KOPT-K1 (cell line): ENCODE data around the gene POLR2J.
"Not testable (repeated sequence)": the region's sequence is repeated elsewhere in the genome, so short reads cannot be mapped to it uniquely, and the experiment has no call there.

ENCODE experiments used
- H3K27ac ChIP-seq: fragments of 200-600 bp; sonication (generic); 2 replicates; pipeline ENCODE4 v1.5.1; 2016; ENCODE audit warnings: antibody characterized with exemption, mild to moderate bottlenecking, low read depth, low read length; ENCODE audit not compliant: poor library complexity, severe bottlenecking
- H3K36me3 ChIP-seq: fragments of 200-600 bp; sonication (generic); 2 replicates; pipeline ENCODE4 v1.5.1; 2017; ENCODE audit warnings: antibody characterized with exemption, mild to moderate bottlenecking, low read length, moderate library complexity; ENCODE audit not compliant: insufficient read depth
- H3K9me3 ChIP-seq: fragments of 200-600 bp; sonication (generic); 2 replicates; pipeline ENCODE4 v1.5.1; 2017; ENCODE audit warnings: antibody characterized with exemption, low read length, mild to moderate bottlenecking; ENCODE audit not compliant: insufficient read depth, poor library complexity, severe bottlenecking

POLR2J gene

DNA sequence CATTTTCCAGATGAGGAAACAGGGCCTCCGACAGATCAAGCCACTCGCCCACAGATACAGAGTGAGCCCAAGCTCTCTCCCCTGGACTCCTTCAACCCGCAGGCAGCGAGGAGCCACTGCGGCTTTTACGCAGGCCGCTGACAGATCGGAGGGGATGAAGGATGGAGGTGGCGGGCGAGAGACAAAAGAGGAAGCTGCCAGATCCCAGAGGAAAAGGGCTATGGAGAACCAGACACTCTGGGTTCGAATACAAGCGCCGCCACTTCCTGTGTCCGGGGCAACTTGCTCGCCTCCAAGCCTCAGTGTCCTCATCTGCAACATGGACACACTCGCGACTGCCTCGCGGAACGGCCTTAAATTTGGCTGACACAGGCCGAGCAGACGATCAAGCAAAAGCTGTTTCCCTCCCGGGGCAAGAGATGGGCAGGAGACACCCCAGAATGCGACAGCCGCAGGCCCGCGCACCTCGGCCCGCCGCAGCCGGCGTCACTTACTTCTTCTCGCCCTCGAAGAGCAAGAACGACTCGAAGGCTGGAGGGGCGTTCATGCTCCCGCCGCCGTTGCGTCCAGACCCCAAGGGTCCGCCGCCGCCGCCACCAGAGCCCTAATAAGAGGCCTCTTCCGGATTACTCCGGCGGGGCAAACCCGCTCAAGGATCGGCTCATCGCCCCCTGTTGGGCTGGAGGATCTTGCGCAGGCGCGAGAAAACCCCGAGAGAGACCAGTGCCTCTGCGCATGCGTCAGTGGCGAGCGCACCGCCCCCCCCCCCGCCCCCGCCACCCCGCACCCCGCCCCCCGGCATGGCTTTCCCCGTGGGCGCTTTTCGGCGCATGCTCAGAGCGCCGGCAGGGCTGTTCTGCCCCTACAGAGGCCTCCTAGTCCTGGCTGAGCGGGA is at the start of gene POLR2J:
Gene POLR2J (minus strand): TSS at position 609 of the 895 bp plus-strand sequence. CDS start 62 bp downstream, at position 547.
- H3K27ac ChIP-seq: peak within 1 kb of the TSS; percentile 25
- H3K36me3 ChIP-seq, H3K9me3 ChIP-seq: not testable (repeated sequence)

DNA sequence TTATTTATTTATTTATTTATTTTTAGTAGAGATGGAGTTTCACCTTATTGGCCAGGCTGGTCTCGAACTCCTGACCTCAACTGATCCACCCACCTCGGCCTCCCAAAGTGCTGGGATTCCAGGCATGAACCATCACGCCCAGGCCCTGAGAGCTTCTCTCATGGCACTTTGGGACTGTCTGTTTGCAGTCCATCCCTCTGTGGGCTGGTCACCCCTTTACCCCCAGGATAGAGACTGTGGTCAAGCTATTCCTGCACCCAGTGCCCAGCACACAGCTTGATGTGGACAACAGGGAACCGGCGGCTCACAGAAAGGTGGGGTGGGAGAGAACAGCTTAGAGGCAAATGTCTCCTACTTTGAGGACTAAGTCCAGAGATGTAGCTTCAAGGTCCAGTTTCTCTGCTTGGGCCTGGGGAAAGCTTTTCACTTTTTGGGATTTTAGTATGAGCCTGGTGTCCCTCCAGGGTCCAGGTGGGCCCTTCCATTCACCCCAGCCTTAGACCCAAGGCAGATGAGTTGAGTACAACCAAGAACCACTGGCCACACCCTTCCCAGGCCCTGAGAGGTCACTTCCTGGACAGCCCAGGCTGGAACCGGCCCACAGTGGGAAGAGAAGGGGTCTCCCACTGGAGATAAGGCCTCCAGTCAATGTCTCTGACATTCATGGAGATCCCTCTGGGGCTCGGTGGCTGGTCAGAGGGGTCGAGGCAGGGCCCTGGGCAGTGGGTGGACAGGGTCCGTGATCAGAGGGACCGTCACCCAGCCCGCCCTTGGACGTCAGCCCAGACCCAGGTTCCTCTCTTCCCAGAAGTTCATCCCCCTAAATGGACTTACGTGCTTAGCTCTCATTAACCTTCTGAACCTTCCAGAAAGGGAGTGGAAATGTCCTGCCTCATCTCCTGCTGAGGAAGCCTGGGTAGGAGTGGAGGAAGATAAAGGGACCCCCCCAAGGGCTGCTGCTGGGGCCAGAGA is 49.4 kb upstream of the POLR2J start:
- not testable (repeated sequence) for H3K9me3 ChIP-seq, H3K36me3 ChIP-seq, H3K27ac ChIP-seq

DNA sequence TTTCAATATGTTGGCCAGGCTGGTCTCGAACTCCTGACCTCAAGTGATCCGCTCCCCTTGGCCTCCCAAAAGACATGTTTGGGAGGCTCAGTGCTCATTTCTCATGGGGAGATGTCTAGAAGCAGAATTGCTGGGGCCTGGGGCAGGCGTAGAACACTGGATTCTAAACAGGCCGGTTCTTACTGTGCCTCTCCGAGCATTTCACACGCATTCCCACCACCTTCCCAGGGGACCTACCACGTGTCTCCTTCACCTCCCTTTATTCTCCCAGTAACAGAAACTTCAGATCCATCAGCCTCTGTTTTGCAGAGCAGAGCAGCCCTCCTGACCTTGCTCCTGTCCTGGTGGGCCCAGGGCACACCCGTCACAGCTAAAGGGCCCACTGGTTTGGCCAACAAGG is 48.5 kb upstream of the POLR2J start:
- not testable (repeated sequence) for H3K9me3 ChIP-seq, H3K27ac ChIP-seq, H3K36me3 ChIP-seq

DNA sequence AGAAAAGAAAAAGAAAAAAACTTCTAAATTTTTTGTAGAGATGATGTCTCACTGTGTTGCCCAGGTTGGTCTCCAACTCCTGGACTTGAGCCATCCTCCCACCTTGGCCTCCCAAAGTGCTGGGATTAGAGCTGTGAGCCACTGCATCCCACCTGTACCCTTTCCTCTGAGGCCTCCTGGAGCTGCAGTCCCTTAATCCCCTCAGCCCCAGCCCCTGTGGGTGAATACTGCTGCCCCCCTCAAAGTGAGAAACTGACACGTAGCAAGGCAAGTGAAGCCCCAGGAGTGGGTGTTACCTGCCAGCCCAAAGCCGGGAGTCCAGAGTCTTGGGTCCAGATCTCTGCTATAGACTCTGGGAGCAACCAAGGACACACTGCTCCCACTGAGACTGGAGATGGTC is 46.1 kb upstream of the POLR2J start:
- H3K9me3 ChIP-seq, H3K27ac ChIP-seq, H3K36me3 ChIP-seq: not testable (repeated sequence)

DNA sequence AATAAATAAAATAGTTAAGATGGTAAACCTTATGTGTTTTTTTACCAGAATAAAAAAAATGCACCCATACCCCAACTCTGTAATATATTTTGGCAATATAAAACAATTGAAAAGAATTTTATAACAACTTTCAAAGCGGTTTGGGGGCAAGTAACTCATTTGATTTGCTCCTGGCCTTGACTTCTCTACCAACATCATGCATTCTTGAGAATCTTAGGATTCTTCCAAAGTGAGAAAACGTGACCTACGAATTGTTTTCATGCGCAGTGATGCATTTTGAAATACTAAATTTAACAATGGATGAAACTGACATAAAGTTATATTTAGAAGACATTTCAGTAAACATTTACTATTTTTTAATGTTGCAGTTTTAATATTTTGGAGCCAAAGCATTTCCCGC is 42.1 kb upstream of the POLR2J start:
- H3K36me3 ChIP-seq, H3K9me3 ChIP-seq, H3K27ac ChIP-seq: not testable (repeated sequence)

DNA sequence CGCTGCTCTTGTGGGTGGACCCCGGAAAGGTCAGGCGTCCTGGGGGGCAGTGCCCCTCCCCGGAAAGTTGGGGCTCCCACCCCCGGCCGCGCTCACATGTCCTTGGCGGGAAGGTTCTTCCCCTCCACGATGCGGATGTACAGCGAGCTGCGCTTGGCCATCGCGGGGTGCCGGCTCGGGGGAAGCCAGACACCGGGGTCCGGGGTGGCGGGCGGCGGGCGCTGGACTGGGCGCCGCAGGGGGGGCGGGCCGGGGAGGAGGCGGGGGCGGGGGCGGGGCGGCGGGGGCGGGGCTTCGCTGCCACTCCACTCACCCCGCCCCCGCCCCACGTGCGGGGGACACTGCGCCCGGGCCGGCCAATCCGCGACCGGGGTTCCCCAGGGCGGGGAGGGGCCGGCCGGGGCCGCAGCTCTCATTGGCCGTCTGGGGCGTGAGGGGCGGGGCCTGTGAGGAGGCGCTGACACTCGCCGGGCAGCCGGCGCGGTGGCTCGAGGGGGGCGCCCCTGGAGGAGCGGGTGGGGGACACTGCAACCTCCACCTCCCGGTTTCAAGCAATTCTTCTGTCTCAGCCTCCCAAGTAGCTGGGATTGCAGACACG is 38.9 kb upstream of the POLR2J start, which contains the start of gene RASA4B:
Gene RASA4B (minus strand): TSS at position 228 of the 598 bp plus-strand sequence. CDS start 67 bp downstream, at position 161.
- H3K36me3 ChIP-seq, H3K27ac ChIP-seq, H3K9me3 ChIP-seq: not testable (repeated sequence)

DNA sequence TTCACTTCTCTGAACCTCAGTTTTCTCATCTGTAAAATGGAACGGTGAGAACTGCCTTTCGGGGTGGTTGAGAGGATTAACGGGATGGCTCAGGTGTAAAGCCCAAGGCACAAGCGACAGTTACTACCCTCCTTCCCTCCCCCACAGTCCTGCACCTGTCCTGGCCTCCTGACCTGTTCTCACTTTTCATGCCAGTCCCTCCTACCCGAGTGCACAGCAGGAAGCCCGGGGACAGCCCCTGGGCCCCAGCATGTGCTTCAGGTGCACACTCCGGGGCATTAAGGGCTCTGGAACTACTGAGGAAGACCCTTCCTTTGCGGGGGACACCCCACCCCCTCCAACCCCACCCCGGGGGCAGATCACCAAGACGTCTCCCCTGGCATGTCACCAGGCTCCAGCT is 38.2 kb upstream of the POLR2J start:
- H3K27ac ChIP-seq, H3K9me3 ChIP-seq, H3K36me3 ChIP-seq: not testable (repeated sequence)

DNA sequence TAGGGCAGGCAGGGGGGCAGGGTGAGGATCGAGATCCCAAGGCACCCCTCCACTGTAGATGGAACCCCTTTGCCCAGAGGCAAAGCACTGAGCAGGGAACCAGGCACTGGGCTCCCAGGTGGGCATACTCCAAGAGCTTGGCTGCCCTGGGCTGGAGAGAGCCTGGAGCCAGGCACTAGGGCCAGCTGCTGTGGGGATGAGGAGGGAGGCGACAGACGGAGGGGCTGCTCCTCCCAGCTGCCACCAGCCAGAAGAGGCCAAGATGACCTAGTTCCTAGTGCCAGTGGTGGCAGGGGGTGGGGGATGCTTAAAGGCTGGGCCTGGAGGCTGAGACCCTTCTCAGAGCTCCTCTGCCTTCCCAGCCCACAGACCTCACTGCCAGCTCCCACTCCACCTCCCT is 37.2 kb upstream of the POLR2J start:
- H3K9me3 ChIP-seq, H3K27ac ChIP-seq, H3K36me3 ChIP-seq: not testable (repeated sequence)

DNA sequence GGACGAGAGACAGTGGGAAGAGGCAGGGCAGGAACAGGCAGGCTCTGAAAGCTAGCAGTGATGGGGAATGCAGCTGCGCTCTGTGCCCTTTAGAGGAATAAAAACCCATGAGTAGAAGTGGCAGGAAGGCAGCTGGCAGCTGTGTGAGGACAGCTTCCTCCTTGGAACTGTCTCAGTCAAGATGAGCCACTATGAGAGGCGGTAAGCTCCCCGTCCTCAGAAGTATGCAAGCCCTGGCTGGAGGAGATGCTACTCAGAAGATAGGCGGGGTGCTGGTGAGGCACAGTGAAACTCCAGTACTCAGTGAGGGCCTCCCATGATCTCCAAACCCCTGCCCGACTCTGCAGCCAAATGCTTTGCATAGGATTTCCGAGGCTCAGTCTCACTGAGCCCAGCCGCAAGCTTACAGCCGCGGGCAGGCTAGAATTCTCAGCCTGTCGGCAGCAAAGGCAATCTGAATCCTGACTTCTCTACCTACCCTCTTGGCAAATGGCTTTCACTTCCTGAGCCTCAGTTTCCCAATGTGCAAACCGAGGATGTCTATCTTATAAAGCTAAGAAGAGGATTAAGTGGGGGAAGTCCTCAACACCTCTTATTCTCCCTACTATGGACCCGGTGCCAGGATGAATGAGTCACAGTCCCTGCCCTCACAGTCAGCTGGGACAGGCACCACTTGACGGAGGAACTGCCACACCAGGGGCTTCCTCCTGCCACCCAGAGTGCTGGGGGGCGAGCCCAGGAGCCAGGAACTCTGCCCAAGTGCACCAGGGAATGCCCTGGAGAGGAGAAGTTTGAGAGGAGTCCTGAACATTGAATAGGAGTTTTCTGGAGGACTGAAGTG is 36.4 kb upstream of the POLR2J start:
- not testable (repeated sequence) for H3K27ac ChIP-seq, H3K9me3 ChIP-seq, H3K36me3 ChIP-seq

DNA sequence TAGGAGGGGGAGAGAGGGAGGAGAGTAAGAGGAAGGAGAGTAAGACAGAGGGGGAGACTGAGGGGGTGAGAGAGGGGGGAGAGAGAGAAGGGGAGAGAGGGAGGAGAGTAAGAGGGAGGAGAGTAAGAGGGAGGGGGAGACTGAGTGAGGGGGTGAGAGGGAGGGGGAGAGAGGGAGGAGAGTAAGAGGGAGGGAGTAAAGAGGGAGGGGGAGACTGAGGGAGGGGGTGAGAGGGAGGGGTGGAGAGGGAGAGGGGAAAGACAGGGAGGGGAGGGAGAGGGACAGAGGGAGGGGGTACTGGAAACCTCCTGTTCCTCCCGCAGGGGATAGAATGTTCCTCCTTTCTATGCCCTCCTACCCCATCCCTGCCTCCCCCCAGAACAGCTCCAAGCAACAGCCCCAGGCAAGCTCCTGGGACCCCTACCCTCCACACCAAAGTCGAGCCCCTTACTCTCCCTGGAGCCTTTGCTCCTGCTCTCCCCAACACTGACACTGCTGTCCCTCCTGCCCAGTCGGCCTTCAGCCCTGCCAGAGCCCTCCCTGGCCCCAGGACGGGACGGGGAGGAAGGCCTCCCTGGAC is 34.0 kb upstream of the POLR2J start:
- not testable (repeated sequence) for H3K36me3 ChIP-seq, H3K27ac ChIP-seq, H3K9me3 ChIP-seq

DNA sequence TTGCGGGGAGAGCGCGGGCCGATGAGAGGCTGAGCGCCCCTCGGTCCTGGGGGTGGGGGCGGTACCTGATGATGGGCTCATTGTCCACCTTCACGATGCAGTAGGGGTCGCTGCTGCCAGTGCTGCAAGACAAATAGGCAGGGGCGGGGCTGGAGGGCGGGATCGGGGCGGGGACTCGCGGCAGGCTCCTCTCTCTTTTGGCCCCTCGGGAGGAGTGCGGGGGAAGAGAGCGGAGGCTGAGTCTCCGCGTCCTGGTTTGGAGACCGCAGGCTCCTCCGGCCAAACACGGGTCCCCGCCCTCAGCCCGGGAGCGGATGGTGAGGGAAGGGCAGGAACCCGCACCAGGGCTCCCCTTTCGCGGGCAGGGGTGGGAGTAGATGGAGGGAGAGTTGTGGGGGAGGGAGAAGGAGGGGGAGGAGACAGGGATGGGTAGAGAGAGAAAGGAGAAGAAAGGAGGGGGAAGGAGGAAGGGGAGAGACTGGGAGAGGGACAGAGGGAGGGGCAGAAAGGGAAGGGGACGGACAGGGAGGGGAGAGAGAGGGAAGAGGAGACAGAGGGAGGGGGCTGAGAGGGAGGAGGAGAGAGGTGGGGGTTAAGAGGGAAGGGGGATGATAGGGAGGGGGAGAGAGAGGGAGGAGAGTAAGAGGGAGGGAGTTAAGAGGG is 33.3 kb upstream of the POLR2J start:
- not testable (repeated sequence) for H3K36me3 ChIP-seq, H3K9me3 ChIP-seq, H3K27ac ChIP-seq

DNA sequence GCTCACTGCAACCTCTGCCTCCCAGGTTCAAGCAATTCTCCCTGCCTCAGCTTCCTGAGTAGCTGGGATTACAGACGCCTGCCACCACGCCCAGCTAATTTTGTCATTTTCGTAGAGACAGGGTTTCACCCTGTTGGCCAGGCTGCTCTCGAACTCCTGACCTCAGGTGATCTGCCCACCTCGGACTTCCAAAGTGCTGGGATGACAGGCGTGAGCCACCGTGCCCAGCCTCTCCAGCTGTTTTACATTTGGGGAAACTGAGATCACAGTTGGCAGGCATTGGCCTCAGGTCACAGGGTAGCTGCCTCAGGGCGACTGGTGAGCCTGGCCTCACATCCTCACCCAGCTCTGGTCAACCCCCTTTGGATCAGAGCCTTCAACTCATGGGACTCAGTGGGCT is 31.9 kb upstream of the POLR2J start:
- H3K9me3 ChIP-seq, H3K36me3 ChIP-seq, H3K27ac ChIP-seq: not testable (repeated sequence)

DNA sequence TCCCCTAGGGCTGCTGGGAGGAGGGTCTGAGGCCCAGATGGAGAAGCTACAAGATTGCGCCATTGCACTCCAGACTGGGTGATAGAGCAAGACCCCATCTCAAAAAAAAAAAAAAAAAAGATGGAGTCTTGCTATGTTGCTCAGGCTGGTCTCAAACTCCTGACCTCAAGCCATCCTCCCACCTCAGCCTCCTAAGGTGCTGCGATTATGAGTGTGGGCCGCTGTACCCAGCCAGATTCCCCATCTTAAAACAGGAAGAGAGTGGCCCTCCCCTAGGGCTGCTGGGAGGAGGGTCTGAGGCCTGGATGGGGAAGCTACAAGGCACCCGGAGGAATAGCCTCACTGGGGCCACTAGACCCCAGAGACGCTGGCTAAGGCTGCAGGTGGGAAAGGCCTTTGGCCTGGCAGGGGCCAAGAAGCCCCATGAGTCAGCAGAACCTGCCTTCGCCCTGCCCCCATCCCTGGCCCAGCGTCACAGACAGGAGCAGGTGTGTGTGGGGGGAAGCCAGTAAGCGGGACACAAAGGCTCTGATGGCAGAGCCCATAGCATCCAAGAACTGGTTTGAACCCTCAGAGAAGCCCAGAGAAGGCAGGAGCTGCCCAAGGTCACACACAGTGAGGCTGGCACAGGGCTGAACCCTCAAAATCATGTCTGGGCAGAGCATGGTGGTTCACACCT is 28.8 kb upstream of the POLR2J start:
- H3K27ac ChIP-seq, H3K9me3 ChIP-seq, H3K36me3 ChIP-seq: not testable (repeated sequence)
